ENCODE data around the gene BHMT. TPM values are rescaled to one million over a fixed set of nuclear protein-coding genes. Genes with fewer than 3 reads are reported as not detected.
A peak's percentile ranks its signal among the peaks of the same experiment; 100 is the strongest.

The BHMT gene
- total and polyA plus RNA-seq, 10 of the 15 experiments (the other 5 are each of a cell fraction or from before 2014, with no cell fraction given), result 0.44 TPM; not detected in 9

GRCh38 chr5:79140553-79140952 is 28.9 kb downstream of the BHMT start (continued):
- TF ChIP-seq TCF3 (IDR thresholded peaks at IDR 0.05; ENCODE audit: borderline replicate concordance, insufficient read depth, low read depth, low read length) (no peak), ZNF217 (IDR thresholded peaks at IDR 0.05) (no peak)

- no peaks in the 10 kb centered on the region for H3K4me1 ChIP-seq (ENCODE audit: control insufficient read depth, insufficient read depth, low read length)
- SMC1A ChIA-PET (ENCODE audit: uncharacterized antibody, unreplicated experiment), result interaction anchor here (0.7 to 3.2 kb wide), 7 partner anchors 8 to 676 kb away, joined by 3 to 22 read pairs (median 3); no protein-coding TSS in a partner anchor
- CTCF ChIA-PET, result interaction anchor here (1.0 to 3.1 kb wide), 4 partner anchors 8 to 321 kb away, joined by 3 to 46 read pairs (median 6); no protein-coding TSS in a partner anchor
- no peaks in the 10 kb centered on the region; a peak in 1 of 4 replicates for H3K27me3 ChIP-seq (replicated peaks in 1 of 2; ENCODE audit: control insufficient read depth in 2 of 2, insufficient read depth in 2 of 2, low read length in 1 of 2)
- no peaks in the 10 kb centered on the region for H3K36me3 ChIP-seq (ENCODE audit: control insufficient read depth in 2 of 2, insufficient read depth in 2 of 2, low read length in 1 of 2)
- no peak overlapping the region for H2AFZ ChIP-seq (ENCODE audit: control insufficient read depth, low read depth, low read length)
- in situ Hi-C loops (cut with MboI), result no loop called here
- ATAC-seq (no peak), DNase-seq (ENCODE audit: low read depth, low spot score) (no peak), FAIRE-seq (no peak)
- no peaks in the 10 kb centered on the region for H3K79me2 ChIP-seq (ENCODE audit: control insufficient read depth, insufficient read depth, low read length)
- no peak overlapping the region for H3K9ac ChIP-seq (ENCODE audit: control insufficient read depth, insufficient read depth, low read length)
- RAD21 ChIA-PET (ENCODE audit: unreplicated experiment), result interaction anchor here (2.3 kb wide), 1 partner anchor 10 kb away, joined by 7 read pairs; no protein-coding TSS in a partner anchor
- BruUV-seq (replicated peaks), result no TSS peak
- 30% methylated on average over 6 of the region's 6 CpGs for WGBS (ENCODE audit: insufficient coverage, insufficient replicate concordance, low lambda C conversion rate, missing lambda C conversion rate)
- no peak overlapping the region for H3K4me2 ChIP-seq (ENCODE audit: control insufficient read depth, insufficient read depth)
- POLR2A ChIA-PET, result interaction anchor here (0.5 kb wide), 1 partner anchor 227 kb away, joined by 6 read pairs; no protein-coding TSS in a partner anchor
- TF ChIP-seq SPI1 (IDR thresholded peaks at IDR 0.05; ENCODE audit: borderline replicate concordance, insufficient read depth, low read depth, low read length), result peak; percentile 21; the same call in 1 of the 2 replicates
- no peak for TF ChIP-seq TCF3 (IDR thresholded peaks at IDR 0.05; ENCODE audit: borderline replicate concordance, insufficient read depth, low read depth, low read length)
- TF ChIP-seq, protein P1, sequence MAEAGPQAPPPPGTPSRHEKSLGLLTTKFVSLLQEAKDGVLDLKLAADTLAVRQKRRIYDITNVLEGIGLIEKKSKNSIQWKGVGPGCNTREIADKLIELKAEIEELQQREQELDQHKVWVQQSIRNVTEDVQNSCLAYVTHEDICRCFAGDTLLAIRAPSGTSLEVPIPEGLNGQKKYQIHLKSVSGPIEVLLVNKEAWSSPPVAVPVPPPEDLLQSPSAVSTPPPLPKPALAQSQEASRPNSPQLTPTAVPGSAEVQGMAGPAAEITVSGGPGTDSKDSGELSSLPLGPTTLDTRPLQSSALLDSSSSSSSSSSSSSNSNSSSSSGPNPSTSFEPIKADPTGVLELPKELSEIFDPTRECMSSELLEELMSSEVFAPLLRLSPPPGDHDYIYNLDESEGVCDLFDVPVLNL (IDR thresholded peaks at IDR 0.05; ENCODE audit: low read depth, low read length), result no peak
- TF ChIP-seq BRCA1 (IDR thresholded peaks at IDR 0.05; ENCODE audit: low read depth, low read length), result no peak
- no peak for TF ChIP-seq PBX3 (IDR thresholded peaks at IDR 0.05; ENCODE audit: insufficient replicate concordance, low read depth, low read length)
- TF ChIP-seq ESRRA (IDR thresholded peaks at IDR 0.05; ENCODE audit: low read length), result no peak
- TF ChIP-seq SUPT20H (IDR thresholded peaks at IDR 0.05; ENCODE audit: borderline replicate concordance, control insufficient read depth, low read depth, low read length), result no peak
- no peak for TF ChIP-seq CBX3 (IDR thresholded peaks at IDR 0.05; ENCODE audit: borderline replicate concordance, low read depth)
- intact Hi-C loops (cut with micrococcal nuclease; ENCODE audit: unreplicated experiment), result no loop called here
- H3K4me3 ChIP-seq, result no peak overlapping the region
- no peaks in the 10 kb centered on the region for H4K20me1 ChIP-seq (ENCODE audit: control insufficient read depth, insufficient read depth)
- H3K9me3 ChIP-seq (replicated peaks; ENCODE audit: control insufficient read depth, insufficient read depth, low read length), result no peaks in the 10 kb centered on the region; the same call in 2 of the 3 replicates
- no peak overlapping the region for H3K27ac ChIP-seq (ENCODE audit: control insufficient read depth, insufficient read depth)
Observed at GRCh38 chr5:79143684-79144379, 32.2 kb downstream of the BHMT start.

Measured in GM12878 (cell line).